GM12865 (cell line): Measurements from ENCODE around the gene SAMD4A.
A peak's percentile ranks its signal among the peaks of the same experiment; 100 is the strongest.

ENCODE experiments used
- DNase-seq: peaks from one replicate; pipeline ENCODE4 v3.0.0; 2010; ENCODE audit warnings: low read depth
- H3K4me3 ChIP-seq: 2 replicates; pipeline ENCODE4 v1.5.1; 2011; ENCODE audit warnings: mild to moderate bottlenecking, low read depth, low read length, control low read depth
- CTCF ChIP-seq: IDR thresholded peaks from 2 replicates; pipeline ENCODE4 v1.5.1; 2011; ENCODE audit warnings: low read length, control low read depth, low read depth, inconsistent platforms; ENCODE audit not compliant: insufficient read depth; ENCODE audit errors: missing control alignments

Gene SAMD4A

DNA sequence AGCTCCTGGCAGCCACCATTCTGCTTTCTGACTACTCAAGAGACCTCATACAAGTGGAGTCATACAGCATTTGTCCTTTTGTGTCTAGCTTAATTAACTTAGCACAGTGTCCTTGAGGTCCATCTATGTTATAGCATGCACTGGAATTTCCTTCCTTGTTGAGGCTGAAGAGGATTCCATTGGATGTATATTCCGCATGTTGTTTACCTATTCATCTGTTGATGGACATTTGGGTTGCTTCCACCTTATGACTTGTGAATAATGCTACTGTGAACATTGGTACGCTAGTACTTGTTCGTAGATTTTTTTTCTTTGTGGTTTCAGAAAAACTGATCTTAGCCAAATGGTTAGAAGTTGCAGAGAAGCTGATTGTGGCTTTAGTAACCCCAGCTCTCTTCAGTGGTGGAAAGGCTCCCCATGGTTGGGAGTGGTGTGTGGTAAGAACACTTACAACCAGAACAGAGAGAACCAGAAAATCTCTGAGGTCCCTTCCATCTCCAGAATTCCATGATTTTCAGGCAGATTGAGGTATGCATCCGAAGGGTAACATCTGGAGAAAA, 118.4 kb downstream of the SAMD4A start:
- no peak overlapping the region for H3K4me3 ChIP-seq
- TF ChIP-seq CTCF, result no peak
- DNase-seq, result no peak

GRCh38 chr14:54686219-54686870, 119.4 kb downstream of the SAMD4A start:
- peak; percentile 34 for DNase-seq
- no peak for TF ChIP-seq CTCF
- H3K4me3 ChIP-seq, result no peak overlapping the region

GRCh38 chr14:54686871-54687749, 120.2 kb downstream of the SAMD4A start:
- no peak for TF ChIP-seq CTCF
- no peak overlapping the region for H3K4me3 ChIP-seq
- no peak for DNase-seq

DNA sequence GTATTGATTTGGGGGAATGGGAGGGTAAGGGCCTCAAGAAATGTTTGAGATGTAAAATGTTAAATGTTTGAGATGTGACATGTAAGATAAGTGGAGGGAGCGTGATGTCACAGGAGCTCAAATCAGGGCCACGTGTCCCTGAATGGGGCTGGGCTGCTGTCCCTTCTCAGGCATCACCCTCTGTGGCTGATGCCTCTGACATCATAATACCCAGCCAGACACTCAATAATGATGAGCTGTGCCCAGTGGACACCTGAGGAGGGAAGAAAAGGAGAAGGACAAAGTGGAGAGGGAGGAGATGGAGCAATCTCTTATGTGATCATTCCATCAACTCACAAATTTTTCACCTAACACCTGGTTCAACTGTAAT, 120.8 kb downstream of the SAMD4A start:
- TF ChIP-seq CTCF, result no peak
- H3K4me3 ChIP-seq, result no peak overlapping the region
- DNase-seq, result no peak

DNA sequence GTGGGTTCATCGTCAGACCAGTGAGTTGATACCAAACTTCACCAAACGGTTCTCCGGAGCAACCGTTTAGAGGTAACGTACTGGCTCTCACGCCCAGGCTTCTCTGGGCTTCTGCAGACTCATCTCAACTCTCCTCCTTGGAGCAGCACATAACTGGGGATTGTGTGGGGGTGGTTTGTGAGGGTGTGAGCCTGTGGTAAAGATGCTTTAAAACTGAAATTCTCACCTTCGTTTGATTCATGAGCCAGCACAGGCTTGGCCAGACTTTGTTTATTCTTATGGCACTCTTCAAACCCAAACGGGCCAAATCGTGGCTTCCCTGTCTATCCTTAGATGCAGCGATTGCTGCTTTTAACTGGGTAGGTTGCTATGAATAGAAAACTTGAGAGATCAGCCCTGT, 121.3 kb downstream of the SAMD4A start:
- no peak overlapping the region for H3K4me3 ChIP-seq
- no peak for DNase-seq
- TF ChIP-seq CTCF, result no peak

GRCh38 chr14:54689928-54690327, 123.0 kb downstream of the SAMD4A start:
- no peak overlapping the region for H3K4me3 ChIP-seq
- no peak for DNase-seq
- no peak for TF ChIP-seq CTCF
